IMR-90 (cell line): Measurements from ENCODE around the gene CIC. TPM values are rescaled to one million over a fixed set of nuclear protein-coding genes. Genes with fewer than 3 reads are reported as not detected.

Source experiments
- ATAC-seq: fragments of 200-7000 bp; cut with Tn5 transposase; 2 replicates; pipeline ENCODE4 v1.9.1; 2020; ENCODE audit warnings: low read depth, mild to moderate bottlenecking, moderate library complexity
- BruUV-seq: library from RNA; stranded (reverse); fragments of 400-500 nt; replicated peaks from 2 replicates; lab custom pipeline; 2021; lab: Mats Ljungman, UMichigan
- CTCF ChIA-PET: fragments of 300-600 bp; formaldehyde crosslinking; extraction: SDS; loops from one replicate; lab custom pipeline; 2021; ENCODE audit warnings: antibody characterized with exemption; lab: Yijun Ruan, JAX
- POLR2A ChIA-PET: fragments of 300-600 bp; sonication (Branson Sonifier 250); formaldehyde crosslinking; loops from one replicate; lab custom pipeline; 2022; ENCODE audit warnings: antibody characterized with exemption; ENCODE audit not compliant: unreplicated experiment; lab: Charles Lee
- DNase-seq: peaks from one replicate; pipeline ENCODE4 v3.0.0; 2013
- H2AFZ ChIP-seq: replicated peaks from 2 replicates; pipeline ENCODE3; 2013; ENCODE audit warnings: low read length, mild to moderate bottlenecking; ENCODE audit not compliant: poor library complexity
- H2AK5ac ChIP-seq: 2 replicates; pipeline ENCODE4 v1.6.1; 2013; ENCODE audit warnings: low read depth, low read length, inconsistent platforms
- H2AK9ac ChIP-seq: replicated peaks from 2 replicates; pipeline ENCODE3; 2013; ENCODE audit warnings: mild to moderate bottlenecking, low read depth, low read length, moderate library complexity; ENCODE audit not compliant: poor library complexity
- H2BK120ac ChIP-seq: 2 replicates; pipeline ENCODE4 v1.6.1; 2013; ENCODE audit warnings: low read depth, low read length, inconsistent platforms
- H2BK15ac ChIP-seq: 3 replicates; pipeline ENCODE4 v1.6.1; 2013; ENCODE audit warnings: low read depth, low read length, inconsistent platforms
- H2BK20ac ChIP-seq: 2 replicates; pipeline ENCODE4 v1.6.1; 2013; ENCODE audit warnings: low read depth, mild to moderate bottlenecking, inconsistent platforms, low read length, moderate library complexity
- H2BK5ac ChIP-seq: 2 replicates; pipeline ENCODE4 v1.6.1; 2013; ENCODE audit warnings: mild to moderate bottlenecking, low read depth, low read length, inconsistent platforms; ENCODE audit not compliant: poor library complexity, severe bottlenecking
- H3K14ac ChIP-seq: replicated peaks from 2 replicates; pipeline ENCODE4 v1.6.1; 2013; ENCODE audit warnings: low read depth, low read length, inconsistent platforms
- H3K18ac ChIP-seq: 2 replicates; pipeline ENCODE4 v1.6.1; 2013; ENCODE audit warnings: low read depth, low read length, control low read depth
- H3K23ac ChIP-seq: 2 replicates; pipeline ENCODE4 v1.6.1; 2013; ENCODE audit warnings: low read depth, low read length, inconsistent platforms
- H3K27ac ChIP-seq: 2 replicates; pipeline ENCODE4 v1.5.1; 2013; ENCODE audit warnings: mild to moderate bottlenecking, control low read depth, low read length; ENCODE audit not compliant: insufficient read depth
- H3K27me3 ChIP-seq: 2 replicates; pipeline ENCODE4 v1.6.1; 2013; ENCODE audit warnings: low read length; ENCODE audit not compliant: control insufficient read depth, insufficient read depth
- H3K36me3 ChIP-seq: 2 replicates; pipeline ENCODE4 v1.6.1; 2013; ENCODE audit warnings: low read length, mixed read lengths; ENCODE audit not compliant: control insufficient read depth, insufficient read depth
- H3K4ac ChIP-seq: 2 replicates; pipeline ENCODE4 v1.6.1; 2013; ENCODE audit warnings: low read depth, low read length, inconsistent platforms
- H3K4me1 ChIP-seq: 2 replicates; pipeline ENCODE4 v1.6.1; 2013; ENCODE audit warnings: low read length, mixed read lengths; ENCODE audit not compliant: control insufficient read depth, insufficient read depth
- H3K4me2 ChIP-seq: 2 replicates; pipeline ENCODE4 v1.6.1; 2013; ENCODE audit warnings: low read depth, mild to moderate bottlenecking, control low read depth, low read length, moderate library complexity
- H3K4me3 ChIP-seq: 2 replicates; pipeline ENCODE4 v1.5.1; 2013; ENCODE audit warnings: low read depth, mild to moderate bottlenecking, control low read depth, low read length, moderate library complexity; ENCODE audit not compliant: insufficient read depth
- H3K56ac ChIP-seq: 2 replicates; pipeline ENCODE4 v1.6.1; 2013; ENCODE audit warnings: low read length, inconsistent platforms; ENCODE audit not compliant: insufficient read depth; ENCODE audit errors: extremely low read depth
- H3K79me1 ChIP-seq, 2 experiments: 2 replicates each; pipeline ENCODE4 v1.6.1; 2013; ENCODE audit warnings: low read length in 2 of 2, inconsistent platforms in 1 of 2, low read depth in 1 of 2
- H3K9ac ChIP-seq: 2 replicates; pipeline ENCODE4 v1.6.1; 2013; ENCODE audit warnings: low read depth, low read length, control low read depth
- H3K9me1 ChIP-seq: 2 replicates; pipeline ENCODE4 v1.6.1; 2013; ENCODE audit warnings: low read length, inconsistent platforms; ENCODE audit not compliant: insufficient read depth
- H3K9me3 ChIP-seq: 2 replicates; pipeline ENCODE4 v1.6.1; 2013; ENCODE audit warnings: low read length; ENCODE audit not compliant: control insufficient read depth, insufficient read depth
- H4K20me1 ChIP-seq: 2 replicates; pipeline ENCODE4 v1.6.1; 2013; ENCODE audit warnings: low read length, inconsistent platforms; ENCODE audit not compliant: insufficient read depth
- H4K5ac ChIP-seq: 2 replicates; pipeline ENCODE4 v1.6.1; 2013; ENCODE audit warnings: mild to moderate bottlenecking, low read depth, low read length, control low read depth
- H4K8ac ChIP-seq, 2 experiments: 2 replicates each; pipeline ENCODE4 v1.6.1; 2013; ENCODE audit warnings: low read depth in 2 of 2, low read length in 2 of 2, control low read depth in 1 of 2, inconsistent platforms in 1 of 2
- H4K91ac ChIP-seq: 2 replicates; pipeline ENCODE4 v1.6.1; 2013; ENCODE audit warnings: low read depth, low read length, inconsistent platforms; ENCODE audit not compliant: insufficient read depth
- BHLHE40 ChIP-seq: fragments of 150-350 bp; IDR thresholded peaks from 2 replicates; pipeline ENCODE4 v1.6.1; 2016; ENCODE audit warnings: mild to moderate bottlenecking, low read depth, low read length
- CEBPB ChIP-seq: IDR thresholded peaks from 2 replicates; pipeline ENCODE4 v1.6.1; 2012; ENCODE audit warnings: low read depth, low read length, improper control_type of control experiment
- FOS ChIP-seq: fragments of 150-350 bp; IDR thresholded peaks from 2 replicates; pipeline ENCODE4 v1.6.1; 2016; ENCODE audit warnings: low read depth, low read length
- MAFK ChIP-seq: IDR thresholded peaks from 2 replicates; pipeline ENCODE4 v1.6.1; 2012; ENCODE audit warnings: low read depth, low read length, improper control_type of control experiment
- MAZ ChIP-seq: IDR thresholded peaks from 2 replicates; pipeline ENCODE4 v1.6.1; 2012; ENCODE audit warnings: low read depth, mild to moderate bottlenecking, low read length, improper control_type of control experiment, moderate library complexity, borderline replicate concordance
- MXI1 ChIP-seq: IDR thresholded peaks from 2 replicates; pipeline ENCODE4 v1.6.1; 2012; ENCODE audit warnings: low read depth, mild to moderate bottlenecking, low read length, moderate library complexity, borderline replicate concordance
- NFE2L2 ChIP-seq: fragments of 150-350 bp; IDR thresholded peaks from 2 replicates; pipeline ENCODE4 v1.6.1; 2016; ENCODE audit warnings: low read depth, mild to moderate bottlenecking, low read length
- RCOR1 ChIP-seq: IDR thresholded peaks from 2 replicates; pipeline ENCODE4 v1.6.1; 2012; ENCODE audit warnings: mild to moderate bottlenecking, low read length, improper control_type of control experiment; ENCODE audit not compliant: insufficient replicate concordance
- RFX5 ChIP-seq: IDR thresholded peaks from 2 replicates; pipeline ENCODE4 v1.8.0; 2012; ENCODE audit warnings: low read depth, mild to moderate bottlenecking, low read length, moderate library complexity
- SMC3 ChIP-seq: fragments of 150-350 bp; IDR thresholded peaks from 2 replicates; pipeline ENCODE4 v1.6.1; 2016; ENCODE audit warnings: low read depth, mild to moderate bottlenecking, antibody characterized with exemption, low read length, moderate library complexity
- WGBS, 2 experiments: methylation state at CpG; one replicate each; pipeline versions ENCODE4 v1.1.5 to v1.1.7; 2013; ENCODE audit warnings: missing lambda C conversion rate in 2 of 2; ENCODE audit not compliant: insufficient read length in 1 of 2; ENCODE audit errors: extremely low coverage in 2 of 2; 5-methylcytosine and 5-hydroxymethylcytosine counted together
- dilution Hi-C: fragments of 300-500 bp; cut with HindIII; formaldehyde crosslinking; loops from one replicate; pipeline ENCODE4 v1.14.3; 2018; ENCODE audit warnings: low sequenced_read_pairs; ENCODE audit not compliant: unreplicated experiment
- in situ Hi-C: fragments of 300-500 bp; cut with MboI; formaldehyde crosslinking; loops from 3 replicates; pipeline ENCODE4 v1.14.3; 2019; ENCODE audit warnings: low sequenced_read_pairs, inconsistent platforms, mixed read lengths
- intact Hi-C: fragments of 100-400 bp; cut with micrococcal nuclease; formaldehyde crosslinking; loops from 2 replicates; pipeline ENCODE4 v1.10.0; 2022
- polyA plus RNA-seq, 3 experiments: library from polyadenylated mRNA; depleted of rRNA; stranded (reverse); fragments of >200 nt; gene quantifications; 2 replicates each; pipeline ENCODE4 v1.2.3, GENCODE V29; 2012; ENCODE audit warnings: low replicate concordance in 1 of 3
- total RNA-seq: library from RNA; depleted of rRNA; stranded (reverse); fragments of >200 nt; gene quantifications from 2 replicates; pipeline ENCODE4 v1.2.3, GENCODE V29; 2012
- TF ChIP-seq, protein P1 (sequence below): conservative IDR thresholded peaks from 2 replicates; pipeline ENCODE4 v1.5.1; 2012; ENCODE audit warnings: mild to moderate bottlenecking, low read depth, low read length, improper control_type of control experiment
- TF ChIP-seq, protein P2 (sequence below): fragments of 150-350 bp; IDR thresholded peaks from 2 replicates; pipeline ENCODE4 v1.6.1; 2016; ENCODE audit warnings: low read depth, mild to moderate bottlenecking, low read length, moderate library complexity, borderline replicate concordance

CIC gene
- total and polyA plus RNA-seq, 2 of the 4 experiments (the other 2 are of a cell fraction), result 1.8 to 23.2 TPM

GRCh38 chr19:42292042-42292960 is 23.2 kb downstream of the CIC start:
- dilution Hi-C loops, result no loop called here
- H3K27ac ChIP-seq, result no peak overlapping the region
- no peak overlapping the region for H3K9ac ChIP-seq
- CTCF ChIA-PET, result no interaction called here
- no peak overlapping the region for H2BK15ac ChIP-seq
- intact Hi-C loops, result no loop called here
- no peak overlapping the region for H3K4me3 ChIP-seq
- POLR2A ChIA-PET, result no interaction called here
- no peak overlapping the region for H4K8ac ChIP-seq
- H4K20me1 ChIP-seq, result peaks cover 10% of the 10 kb centered on the region
- DNase-seq (no peak), ATAC-seq (no peak)
- peak overlapping the region; percentile 11 for H2AFZ ChIP-seq
- no peak overlapping the region for H4K5ac ChIP-seq
- peaks cover 81% of the 10 kb centered on the region for H3K36me3 ChIP-seq
- no peak overlapping the region for H3K23ac ChIP-seq
- H3K18ac ChIP-seq, result no peak overlapping the region
- H3K4me2 ChIP-seq, result no peak overlapping the region
- no peaks in the 10 kb centered on the region for H3K4me1 ChIP-seq
- H3K27me3 ChIP-seq, result no peaks in the 10 kb centered on the region
- H2BK5ac ChIP-seq, result no peak overlapping the region
- H3K9me1 ChIP-seq, result no peaks in the 10 kb centered on the region
- H4K91ac ChIP-seq, result no peak overlapping the region
- no peaks in the 10 kb centered on the region for H3K9me3 ChIP-seq
- no peak overlapping the region for H3K56ac ChIP-seq
- no peak overlapping the region for H2AK9ac ChIP-seq
- TF ChIP-seq MXI1, result no peak
- TF ChIP-seq SMC3, result no peak
- TF ChIP-seq, protein P1, sequence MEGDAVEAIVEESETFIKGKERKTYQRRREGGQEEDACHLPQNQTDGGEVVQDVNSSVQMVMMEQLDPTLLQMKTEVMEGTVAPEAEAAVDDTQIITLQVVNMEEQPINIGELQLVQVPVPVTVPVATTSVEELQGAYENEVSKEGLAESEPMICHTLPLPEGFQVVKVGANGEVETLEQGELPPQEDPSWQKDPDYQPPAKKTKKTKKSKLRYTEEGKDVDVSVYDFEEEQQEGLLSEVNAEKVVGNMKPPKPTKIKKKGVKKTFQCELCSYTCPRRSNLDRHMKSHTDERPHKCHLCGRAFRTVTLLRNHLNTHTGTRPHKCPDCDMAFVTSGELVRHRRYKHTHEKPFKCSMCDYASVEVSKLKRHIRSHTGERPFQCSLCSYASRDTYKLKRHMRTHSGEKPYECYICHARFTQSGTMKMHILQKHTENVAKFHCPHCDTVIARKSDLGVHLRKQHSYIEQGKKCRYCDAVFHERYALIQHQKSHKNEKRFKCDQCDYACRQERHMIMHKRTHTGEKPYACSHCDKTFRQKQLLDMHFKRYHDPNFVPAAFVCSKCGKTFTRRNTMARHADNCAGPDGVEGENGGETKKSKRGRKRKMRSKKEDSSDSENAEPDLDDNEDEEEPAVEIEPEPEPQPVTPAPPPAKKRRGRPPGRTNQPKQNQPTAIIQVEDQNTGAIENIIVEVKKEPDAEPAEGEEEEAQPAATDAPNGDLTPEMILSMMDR, result no peak
- no peak for TF ChIP-seq RFX5
- TF ChIP-seq, protein P2, sequence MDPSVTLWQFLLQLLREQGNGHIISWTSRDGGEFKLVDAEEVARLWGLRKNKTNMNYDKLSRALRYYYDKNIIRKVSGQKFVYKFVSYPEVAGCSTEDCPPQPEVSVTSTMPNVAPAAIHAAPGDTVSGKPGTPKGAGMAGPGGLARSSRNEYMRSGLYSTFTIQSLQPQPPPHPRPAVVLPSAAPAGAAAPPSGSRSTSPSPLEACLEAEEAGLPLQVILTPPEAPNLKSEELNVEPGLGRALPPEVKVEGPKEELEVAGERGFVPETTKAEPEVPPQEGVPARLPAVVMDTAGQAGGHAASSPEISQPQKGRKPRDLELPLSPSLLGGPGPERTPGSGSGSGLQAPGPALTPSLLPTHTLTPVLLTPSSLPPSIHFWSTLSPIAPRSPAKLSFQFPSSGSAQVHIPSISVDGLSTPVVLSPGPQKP, result no peak
- no peak for TF ChIP-seq FOS
- TF ChIP-seq MAZ, result no peak
- TF ChIP-seq CEBPB, result no peak
- no peak for TF ChIP-seq NFE2L2
- TF ChIP-seq BHLHE40, result no peak
- TF ChIP-seq MAFK, result no peak
- TF ChIP-seq RCOR1, result no peak
- no TSS peak for BruUV-seq
- WGBS, 2 experiments, result 95% methylated on average over 8 of the region's 27 CpGs; no CpG with 5 or more reads in 1 of the 2 experiments
- H2AK5ac ChIP-seq, result no peak overlapping the region
- H2BK120ac ChIP-seq, result no peak overlapping the region
- H2BK20ac ChIP-seq, result no peak overlapping the region
- in situ Hi-C loops, result no loop called here
- no peak overlapping the region for H3K4ac ChIP-seq
- no peak overlapping the region for H3K14ac ChIP-seq
- H3K79me1 ChIP-seq, result peaks cover 6 to 10% of the 10 kb centered on the region in 2 experiments
